H1 (cell line): ENCODE measurements around the gene PPIL6. TPM values are rescaled to one million over a fixed set of nuclear protein-coding genes. Genes with fewer than 3 reads are reported as not detected.

Experiments used
- CTCF ChIA-PET: fragments of 300-600 bp; sonication (Branson Sonifier 250); formaldehyde crosslinking; loops from one replicate; lab custom pipeline; 2021; ENCODE audit not compliant: partially characterized antibody; lab: Charles Lee
- POLR2A ChIA-PET: fragments of 300-600 bp; sonication (Branson Sonifier 250); formaldehyde crosslinking; loops from one replicate; lab custom pipeline; 2021; ENCODE audit warnings: inconsistent platforms; ENCODE audit not compliant: partially characterized antibody; lab: Charles Lee
- DNase-seq, 2 experiments: peaks; one replicate each; pipeline versions ENCODE4 v3.0.0 to v3.0.0-alpha.2; 2010 to 2022; ENCODE audit warnings: low spot score in 2 of 2, low read depth in 1 of 2, mixed read lengths in 1 of 2
- FAIRE-seq: peaks from 2 replicates; lab custom pipeline; 2011; peaks lifted over from hg19 to GRCh38; lab: Jason Lieb, UNC
- H2AFZ ChIP-seq: 2 replicates; pipeline ENCODE4 v1.8.1; 2012; ENCODE audit warnings: low read length, inconsistent platforms
- H2AK5ac ChIP-seq: 2 replicates; pipeline ENCODE4 v1.6.1; 2013; ENCODE audit warnings: low read depth, low read length
- H2BK120ac ChIP-seq: replicated peaks from 2 replicates; pipeline ENCODE3; 2013; ENCODE audit warnings: low read depth, low read length, inconsistent platforms
- H2BK12ac ChIP-seq: 2 replicates; pipeline ENCODE4 v1.6.1; 2013; ENCODE audit warnings: low read depth, low read length
- H2BK15ac ChIP-seq: 2 replicates; pipeline ENCODE4 v1.6.1; 2013; ENCODE audit warnings: low read length
- H2BK20ac ChIP-seq: 2 replicates; pipeline ENCODE4 v1.6.1; 2013; ENCODE audit warnings: low read length
- H2BK5ac ChIP-seq: 2 replicates; pipeline ENCODE4 v1.6.1; 2013; ENCODE audit warnings: low read depth, low read length
- H3K14ac ChIP-seq: 2 replicates; pipeline ENCODE4 v1.6.1; 2013; ENCODE audit warnings: inconsistent platforms; ENCODE audit not compliant: insufficient read length
- H3K18ac ChIP-seq: 2 replicates; pipeline ENCODE4 v1.6.1; 2013; ENCODE audit warnings: low read length; ENCODE audit errors: extremely low read depth
- H3K23ac ChIP-seq: 2 replicates; pipeline ENCODE4 v1.6.1; 2013; ENCODE audit warnings: inconsistent platforms; ENCODE audit not compliant: insufficient read length
- H3K23me2 ChIP-seq: 2 replicates; pipeline ENCODE4 v1.6.1; 2013; ENCODE audit warnings: low read depth, low read length
- H3K27ac ChIP-seq: 2 replicates; pipeline ENCODE4 v1.6.1; 2011; ENCODE audit warnings: low read depth, low read length, inconsistent platforms
- H3K27me3 ChIP-seq, 4 experiments: replicated peaks in 1 of 4; 1 replicate in 1 of 4; 2 replicates in 3 of 4; pipeline versions ENCODE4 v1.6.1 to v1.8.1; 2011 to 2013; ENCODE audit warnings: low read length in 3 of 4, mild to moderate bottlenecking in 3 of 4, inconsistent platforms in 2 of 4, mixed read lengths in 2 of 4, moderate library complexity in 1 of 4; ENCODE audit not compliant: control insufficient read depth in 3 of 4, insufficient read depth in 3 of 4; ENCODE audit errors: extremely low read depth in 1 of 4
- H3K36me3 ChIP-seq, 4 experiments: 2 replicates each; pipeline versions ENCODE4 v1.6.1 to v1.8.1; 2011 to 2013; ENCODE audit warnings: mild to moderate bottlenecking in 4 of 4, low read length in 3 of 4, moderate library complexity in 2 of 4, control low read depth in 1 of 4, inconsistent platforms in 1 of 4; ENCODE audit not compliant: insufficient read depth in 4 of 4, control insufficient read depth in 2 of 4
- H3K4ac ChIP-seq: replicated peaks from 2 replicates; pipeline ENCODE3; 2013; ENCODE audit warnings: low read length, low read depth, mixed read lengths, inconsistent platforms; ENCODE audit not compliant: insufficient read length
- H3K4me1 ChIP-seq, 4 experiments: replicated peaks in 1 of 4; 1 replicate in 1 of 4; 2 replicates in 3 of 4; pipeline versions ENCODE4 v1.6.1 to v1.8.1; 2011 to 2013; ENCODE audit warnings: low read length in 3 of 4, inconsistent platforms in 2 of 4, mixed read lengths in 1 of 4; ENCODE audit not compliant: insufficient read depth in 4 of 4, control insufficient read depth in 3 of 4
- H3K4me2 ChIP-seq, 2 experiments: 2 replicates each; pipeline versions ENCODE4 v1.6.1 to v1.8.1; 2011 to 2013; ENCODE audit warnings: low read depth in 2 of 2, low read length in 2 of 2, control low read depth in 1 of 2, inconsistent platforms in 1 of 2, mild to moderate bottlenecking in 1 of 2; ENCODE audit not compliant: insufficient read depth in 1 of 2
- H3K4me3 ChIP-seq, 4 experiments: fragments of 200-600, 300-600 bp in 1 of 4; sonication (generic), shearing (Covaris generic), sonication (Bioruptor Twin) in 1 of 4; 2 replicates each; pipeline versions ENCODE4 v1.5.1 to v1.8.1; 2011 to 2016; ENCODE audit warnings: low read length in 4 of 4, low read depth in 3 of 4, control low read depth in 2 of 4, inconsistent platforms in 2 of 4, mild to moderate bottlenecking in 2 of 4, mixed read lengths in 1 of 4, moderate library complexity in 1 of 4; ENCODE audit not compliant: insufficient read depth in 2 of 4; ENCODE audit errors: extremely low read depth in 1 of 4
- H3K56ac ChIP-seq: replicated peaks from 2 replicates; pipeline ENCODE3; 2013; ENCODE audit warnings: low read depth, mild to moderate bottlenecking, mixed read lengths, low read length, inconsistent platforms; ENCODE audit not compliant: insufficient read length
- H3K79me1 ChIP-seq: 2 replicates; pipeline ENCODE4 v1.6.1; 2013; ENCODE audit warnings: low read depth, low read length, control low read depth
- H3K79me2 ChIP-seq, 2 experiments: 2 replicates each; pipeline versions ENCODE4 v1.6.1 to v1.8.1; 2012 to 2013; ENCODE audit warnings: low read length in 2 of 2, mild to moderate bottlenecking in 2 of 2, inconsistent platforms in 1 of 2; ENCODE audit not compliant: insufficient read depth in 2 of 2, control insufficient read depth in 1 of 2
- H3K9ac ChIP-seq, 4 experiments: replicated peaks in 1 of 4; 1 replicate in 1 of 4; 2 replicates in 3 of 4; pipeline versions ENCODE4 v1.6.1 to v1.8.1; 2011 to 2013; ENCODE audit warnings: low read depth in 3 of 4, low read length in 3 of 4, control low read depth in 2 of 4, mild to moderate bottlenecking in 2 of 4, moderate library complexity in 2 of 4, inconsistent platforms in 1 of 4; ENCODE audit errors: extremely low read depth in 1 of 4
- H3K9me3 ChIP-seq, 2 experiments: 2 replicates each; pipeline versions ENCODE4 v1.6.1 to v1.8.1; 2012 to 2013; ENCODE audit warnings: mild to moderate bottlenecking in 2 of 2, moderate library complexity in 2 of 2, control low read depth in 1 of 2, inconsistent platforms in 1 of 2, low read depth in 1 of 2, low read length in 1 of 2, mixed read lengths in 1 of 2; ENCODE audit not compliant: insufficient read depth in 2 of 2
- H4K20me1 ChIP-seq, 2 experiments: replicated peaks in 1 of 2; 2 replicates each; pipeline versions ENCODE3 to v1.8.1; 2011 to 2013; ENCODE audit warnings: inconsistent platforms in 2 of 2, low read length in 2 of 2, mild to moderate bottlenecking in 1 of 2; ENCODE audit not compliant: insufficient read depth in 2 of 2, control insufficient read depth in 1 of 2
- H4K5ac ChIP-seq: 2 replicates; pipeline ENCODE4 v1.6.1; 2013; ENCODE audit warnings: low read length, low read depth, mixed read lengths, inconsistent platforms; ENCODE audit not compliant: insufficient read length
- H4K8ac ChIP-seq: 2 replicates; pipeline ENCODE4 v1.8.0; 2013; ENCODE audit warnings: mild to moderate bottlenecking, moderate library complexity, low read length, inconsistent platforms; ENCODE audit not compliant: insufficient read depth; ENCODE audit errors: extremely low read depth
- H4K91ac ChIP-seq: replicated peaks from 2 replicates; pipeline ENCODE3; 2013; ENCODE audit warnings: low read length, mixed read lengths, inconsistent platforms; ENCODE audit not compliant: insufficient read length
- HDAC6 ChIP-seq: IDR thresholded peaks from one replicate; pipeline ENCODE4 v1.7.1; 2012; ENCODE audit warnings: low read depth, mild to moderate bottlenecking, inconsistent platforms, low read length, moderate library complexity
- MAFK ChIP-seq: IDR thresholded peaks from 2 replicates; pipeline ENCODE4 v1.6.1; 2012; ENCODE audit warnings: low read depth, mild to moderate bottlenecking, improper control_type of control experiment, low read length
- WGBS, 2 experiments: shearing (Covaris generic) in 1 of 2; methylation state at CpG; one replicate each; pipeline versions ENCODE4 v1.1.6 to v1.1.7; 2013 to 2015; ENCODE audit warnings: low lambda C conversion rate in 2 of 2, mixed read lengths in 2 of 2, inconsistent platforms in 1 of 2, low coverage in 1 of 2, missing lambda C conversion rate in 1 of 2; ENCODE audit not compliant: insufficient replicate concordance in 2 of 2, insufficient coverage in 1 of 2, insufficient read length in 1 of 2; ENCODE audit errors: extremely low coverage in 1 of 2, missing lambda C conversion rate in 1 of 2; 5-methylcytosine and 5-hydroxymethylcytosine counted together
- polyA plus RNA-seq, 7 experiments: library from polyadenylated mRNA; depleted of rRNA in 3 of 7; stranded (reverse) in 5 of 7; unstranded in 2 of 7; fragments of >200 nt in 5 of 7; fragments of 200-250 nt in 2 of 7; gene quantifications; 1 replicate in 5 of 7; 2 replicates in 1 of 7; 4 replicates in 1 of 7; pipeline versions ENCODE4 v1.2.1 to v1.2.3, GENCODE V29; 2011 to 2013; ENCODE audit warnings: missing spikeins in 2 of 7, mixed read lengths in 2 of 7
- total RNA-seq: library from RNA; stranded (reverse); fragmentation: NEBNext Ultra II Directional; extraction: Animal tissue kit (Norgen Biotek cat#: 25700); gene quantifications from 2 replicates; pipeline ENCODE4 v1.2.1, GENCODE V29; 2021

Gene PPIL6
- total and polyA plus RNA-seq, 2 of the 8 experiments (the other 6 are each of a cell fraction or from before 2014, with no cell fraction given): 0.42 to 1.3 TPM

- no peak overlapping the region for H4K5ac ChIP-seq
- H4K8ac ChIP-seq: no peak overlapping the region
- H2BK120ac ChIP-seq: no peak overlapping the region
- H3K4me1 ChIP-seq: peaks cover 4 to 17% (median 11%) of the 10 kb centered on the region in 4 experiments; a peak in 6 of 7 replicates
- peaks cover 0 to 5% of the 10 kb centered on the region in 2 experiments; a peak in 1 of 4 replicates for H3K9me3 ChIP-seq
- no peak overlapping the region for H2BK20ac ChIP-seq
- no peak overlapping the region for H4K91ac ChIP-seq
- no peak overlapping the region for H3K4me3 ChIP-seq
- H2BK12ac ChIP-seq: no peak overlapping the region
- no peaks in the 10 kb centered on the region for H4K20me1 ChIP-seq
- H3K36me3 ChIP-seq: peaks cover 0 to 23% (median 13%) of the 10 kb centered on the region in 4 experiments; a peak in 7 of 8 replicates
- DNase-seq (no peak), FAIRE-seq (no peak)
- H3K79me2 ChIP-seq: peaks cover 0 to 4% of the 10 kb centered on the region in 2 experiments; a peak in 1 of 4 replicates
- H2AK5ac ChIP-seq: no peak overlapping the region
- H3K4ac ChIP-seq: no peak overlapping the region
- H3K27me3 ChIP-seq: no peaks in the 10 kb centered on the region
- H3K23ac ChIP-seq: no peak overlapping the region
- H3K9ac ChIP-seq: no peak overlapping the region
- peaks cover 8% of the 10 kb centered on the region for H3K23me2 ChIP-seq
- H3K56ac ChIP-seq: no peak overlapping the region
- POLR2A ChIA-PET: interaction anchor here (1.1 to 7.5 kb wide), 6 partner anchors 8 to 33 kb away, joined by 3 to 85 read pairs (median 6); partner anchors contain the start of genes PPIL6 and SMPD2
- CTCF ChIA-PET: interaction anchor here (1.1 to 7.5 kb wide), 5 partner anchors 9 to 270 kb away, joined by 3 to 63 read pairs (median 7); partner anchors contain the start of genes PPIL6 and SMPD2
- no peak overlapping the region for H3K27ac ChIP-seq
- no peak overlapping the region for H2BK15ac ChIP-seq
- H3K14ac ChIP-seq: no peak overlapping the region
- H2AFZ ChIP-seq: no peak overlapping the region
- no peaks in the 10 kb centered on the region; the same call in 1 of the 2 replicates for H3K79me1 ChIP-seq
- 84% methylated on average over 6 of the region's 6 CpGs; no CpG with 5 or more reads in 1 of the 2 experiments for WGBS, 2 experiments
- peak overlapping the region in 1 of 2 experiments; percentile 87; a peak in 2 of 4 replicates for H3K4me2 ChIP-seq
- no peak for TF ChIP-seq HDAC6
- 0 out of 2 replicates have a peak, but pooled peaks have one; percentile 13 for TF ChIP-seq MAFK
- TF ChIP-seq, all 59 proteins: peak for 1
- Histone ChIP-seq H3K18ac (0 out of 2 replicates have a peak overlapping the region, but pooled peaks have one; percentile 14), H2BK5ac (no peak overlapping the region)
Measured at GRCh38 chr6:109457562-109457996, 17.2 kb upstream of the PPIL6 start.
